OCI-LY1 (cell line): ENCODE results near the gene PAEP.

Source experiments
- H2AFZ ChIP-seq: fragments of 200-600 bp; sonication (generic), shearing (Covaris generic); 2 replicates; pipeline ENCODE4 v1.6.0; 2014; ENCODE audit warnings: antibody characterized with exemption, mild to moderate bottlenecking, low read length
- H3F3A ChIP-seq: fragments of 200-600 bp; sonication (generic), shearing (Covaris generic); 2 replicates; pipeline ENCODE4 v1.6.0; 2014; ENCODE audit warnings: mild to moderate bottlenecking, antibody characterized with exemption, low read length, moderate library complexity; ENCODE audit not compliant: insufficient read depth
- H3K27ac ChIP-seq: fragments of 200-600 bp; sonication (generic); 2 replicates; pipeline ENCODE4 v1.5.1; 2014; ENCODE audit warnings: low read length, mixed run types, mild to moderate bottlenecking, low read depth; ENCODE audit not compliant: poor library complexity, severe bottlenecking
- H3K27me3 ChIP-seq: fragments of 200-600 bp; sonication (generic); 2 replicates; pipeline ENCODE4 v1.6.0; 2014; ENCODE audit warnings: antibody characterized with exemption, mild to moderate bottlenecking, low read length, moderate library complexity; ENCODE audit not compliant: insufficient read depth
- H3K36me3 ChIP-seq: fragments of 200-600 bp; sonication (generic); 2 replicates; pipeline ENCODE4 v1.6.1; 2014; ENCODE audit warnings: mild to moderate bottlenecking, antibody characterized with exemption, low read length, moderate library complexity, mixed read lengths; ENCODE audit not compliant: insufficient read depth
- H3K4me1 ChIP-seq: fragments of 200-600 bp; sonication (generic); 2 replicates; pipeline ENCODE4 v1.5.1; 2014; ENCODE audit warnings: mild to moderate bottlenecking, low read length, moderate library complexity; ENCODE audit not compliant: insufficient read depth, severe bottlenecking
- H3K4me2 ChIP-seq: fragments of 200-600 bp; sonication (generic), shearing (Covaris generic); 2 replicates; pipeline ENCODE4 v1.6.1; 2014; ENCODE audit warnings: low read length
- H3K4me3 ChIP-seq: fragments of 200-600 bp; sonication (generic); 2 replicates; pipeline ENCODE4 v1.5.1; 2014; ENCODE audit warnings: low read length, low read depth, mild to moderate bottlenecking, mixed read lengths; ENCODE audit not compliant: poor library complexity, severe bottlenecking
- H3K79me2 ChIP-seq: fragments of 200-600 bp; shearing (Covaris generic); 2 replicates; pipeline ENCODE4 v1.6.1; 2016; ENCODE audit warnings: mixed run types, low read length, mixed read lengths; ENCODE audit not compliant: insufficient read depth
- H3K9ac ChIP-seq: fragments of 200-600 bp; sonication (generic), shearing (Covaris generic); 2 replicates; pipeline ENCODE4 v1.6.1; 2014; ENCODE audit warnings: mild to moderate bottlenecking, low read length, mixed read lengths
- H3K9me2 ChIP-seq: fragments of 200-600 bp; sonication (generic), shearing (Covaris generic); 2 replicates; pipeline ENCODE4 v1.6.1; 2014; ENCODE audit warnings: low read depth, mild to moderate bottlenecking, low read length, mixed read lengths
- H3K9me3 ChIP-seq: fragments of 200-600 bp; shearing (Covaris generic); 2 replicates; pipeline ENCODE4 v1.6.1; 2014; ENCODE audit warnings: low read length, mixed read lengths
- H4K20me1 ChIP-seq: fragments of 200-600 bp; sonication (generic), shearing (Covaris generic); 2 replicates; pipeline ENCODE4 v1.6.0; 2016; ENCODE audit warnings: mild to moderate bottlenecking, low read length; ENCODE audit not compliant: insufficient read depth
- CTCF ChIP-seq: fragments of 200-600 bp; sonication (generic), shearing (Covaris generic); IDR thresholded peaks from 2 replicates; pipeline ENCODE4 v1.5.1; 2017; ENCODE audit warnings: mild to moderate bottlenecking, antibody characterized with exemption, low read length, moderate library complexity, mixed read lengths
- EZH2 ChIP-seq: fragments of 200-600 bp; sonication (generic), shearing (Covaris generic); IDR thresholded peaks from 2 replicates; pipeline ENCODE4 v1.8.0; 2017; ENCODE audit warnings: borderline replicate concordance, mixed run types, mild to moderate bottlenecking, antibody characterized with exemption, low read length, moderate library complexity, mixed read lengths

Gene PAEP

GRCh38 chr9:135568026-135568425 lies 6.5 kb downstream of the PAEP start:
- no peak overlapping the region for H3K9ac ChIP-seq
- H3K27ac ChIP-seq, result no peak overlapping the region
- no peaks in the 10 kb centered on the region for H3F3A ChIP-seq
- no peak overlapping the region for H3K4me3 ChIP-seq
- H3K9me2 ChIP-seq, result no peaks in the 10 kb centered on the region
- no peaks in the 10 kb centered on the region for H3K36me3 ChIP-seq
- no peak overlapping the region for H3K4me2 ChIP-seq
- H3K79me2 ChIP-seq, result no peaks in the 10 kb centered on the region
- no peaks in the 10 kb centered on the region for H3K9me3 ChIP-seq
- no peaks in the 10 kb centered on the region for H3K4me1 ChIP-seq
- H4K20me1 ChIP-seq, result no peaks in the 10 kb centered on the region
- TF ChIP-seq EZH2, result no peak
- no peak for TF ChIP-seq CTCF
- H2AFZ ChIP-seq, result no peak overlapping the region
- H3K27me3 ChIP-seq, result peaks cover 6% of the 10 kb centered on the region; the same call in 1 of the 2 replicates

- H3K9me2 ChIP-seq, result no peaks in the 10 kb centered on the region
- H4K20me1 ChIP-seq, result no peaks in the 10 kb centered on the region
- no peak overlapping the region for H3K4me3 ChIP-seq
- TF ChIP-seq EZH2 (no peak), CTCF (no peak)
- no peaks in the 10 kb centered on the region for H3K9me3 ChIP-seq
- H2AFZ ChIP-seq, result no peak overlapping the region
- H3F3A ChIP-seq, result no peaks in the 10 kb centered on the region
- H3K9ac ChIP-seq, result no peak overlapping the region
- H3K27me3 ChIP-seq, result peaks cover 10% of the 10 kb centered on the region; the same call in 1 of the 2 replicates
- no peaks in the 10 kb centered on the region for H3K4me1 ChIP-seq
- no peak overlapping the region for H3K4me2 ChIP-seq
- no peaks in the 10 kb centered on the region for H3K79me2 ChIP-seq
- no peaks in the 10 kb centered on the region for H3K36me3 ChIP-seq
- no peak overlapping the region for H3K27ac ChIP-seq
These were observed 8.9 kb downstream of the PAEP start for GRCh38 chr9:135570456-135570855.

- H3K9me3 ChIP-seq, result no peaks in the 10 kb centered on the region
- H3K79me2 ChIP-seq, result no peaks in the 10 kb centered on the region
- H2AFZ ChIP-seq, result no peak overlapping the region
- no peaks in the 10 kb centered on the region for H3K4me1 ChIP-seq
- no peak overlapping the region for H3K27ac ChIP-seq
- H3K4me2 ChIP-seq, result no peak overlapping the region
- H3K4me3 ChIP-seq, result no peak overlapping the region
- no peaks in the 10 kb centered on the region for H3K9me2 ChIP-seq
- peaks cover 14% of the 10 kb centered on the region; the same call in 1 of the 2 replicates for H3K27me3 ChIP-seq
- no peak for TF ChIP-seq EZH2
- TF ChIP-seq CTCF, result no peak
- no peak overlapping the region for H3K9ac ChIP-seq
- H3K36me3 ChIP-seq, result no peaks in the 10 kb centered on the region
- H4K20me1 ChIP-seq, result no peaks in the 10 kb centered on the region
- no peaks in the 10 kb centered on the region for H3F3A ChIP-seq
These were observed 10.7 kb downstream of the PAEP start for GRCh38 chr9:135572233-135572632.
